ENCODE data around the gene NFATC2IP. TPM values are rescaled to one million over a fixed set of nuclear protein-coding genes. Genes with fewer than 3 reads are reported as not detected.

The NFATC2IP gene
- total and polyA plus RNA-seq, 9 of the 15 experiments (the other 6 are each of a cell fraction or from before 2014, with no cell fraction given), result 15.6 to 106 (median 46.9) TPM

DNA sequence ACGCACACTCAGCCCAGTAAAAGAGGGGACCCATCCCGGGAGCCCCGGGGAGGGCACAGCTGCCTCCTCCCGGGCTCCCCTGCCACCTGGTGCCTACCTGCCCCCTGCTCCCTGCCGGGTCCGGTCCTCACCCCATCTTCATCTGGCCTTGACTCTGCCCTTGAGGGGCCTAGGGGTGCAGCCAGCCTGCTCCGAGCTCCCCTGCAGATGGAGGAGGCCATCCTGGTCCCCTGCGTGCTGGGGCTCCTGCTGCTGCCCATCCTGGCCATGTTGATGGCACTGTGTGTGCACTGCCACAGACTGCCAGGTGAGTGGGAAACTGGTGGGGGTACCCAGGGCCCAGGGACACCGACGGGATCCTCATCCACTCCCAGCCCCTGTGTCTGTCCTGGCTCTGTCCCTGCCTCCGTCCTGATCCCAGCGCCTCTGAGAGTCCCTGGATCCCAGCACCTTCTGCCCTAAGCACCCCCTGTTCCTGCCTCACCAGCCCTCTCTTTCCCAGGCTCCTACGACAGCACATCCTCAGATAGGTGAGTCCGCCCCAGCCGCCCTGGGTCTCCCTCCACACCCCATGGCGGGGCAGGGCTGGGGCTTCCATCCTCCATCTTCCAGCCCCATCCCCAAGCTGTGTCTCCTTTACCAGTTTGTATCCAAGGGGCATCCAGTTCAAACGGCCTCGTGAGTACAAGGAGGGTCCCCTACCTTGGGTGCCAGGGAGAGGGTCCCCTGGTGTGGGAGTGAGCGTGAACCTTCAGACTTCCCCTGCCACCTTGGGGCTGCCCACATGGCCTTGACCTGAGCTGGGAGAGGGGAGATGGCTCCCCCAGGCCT is 34.7 kb downstream of the NFATC2IP start:
- DNase-seq (ENCODE audit: extremely low read depth in 1 of 4, low spot score in 3 of 4) (no peak), FAIRE-seq (no peak), ATAC-seq (no peak)
- H3K4me2 ChIP-seq (ENCODE audit: insufficient read depth, low read length), result no peak overlapping the region
- H3K27ac ChIP-seq (ENCODE audit: extremely low read depth, low read depth, low read length), result no peak overlapping the region
- ChIA-PET POLR2A (interaction anchor here (0.7 to 1.6 kb wide), 4 partner anchors 9 to 30 kb away, joined by 3 to 7 read pairs (median 3); no protein-coding TSS in a partner anchor), CTCF (ENCODE audit: low intra/inter-chr PET ratio) (no interaction called here)
- H3K9me3 ChIP-seq (replicated peaks; ENCODE audit: control insufficient read depth, insufficient read depth, low read depth, low read length), result peaks cover 5% of the 10 kb centered on the region; the same call in 1 of the 2 replicates
- no peaks in the 10 kb centered on the region for H3K79me2 ChIP-seq (ENCODE audit: control insufficient read depth, insufficient read depth, low read length)
- peaks cover 33% of the 10 kb centered on the region for H3K36me3 ChIP-seq (ENCODE audit: control insufficient read depth, insufficient read depth, low read length)
- in situ Hi-C loops (cut with MboI) (loop anchor here (10.0 to 25.0 kb wide), 2 partner anchors 99 to 1227 kb away; no protein-coding TSS in a partner anchor), intact Hi-C loops (cut with micrococcal nuclease) (no loop called here)
- H3K9me1 ChIP-seq (ENCODE audit: control insufficient read depth, insufficient read depth, low read length), result peaks cover 3% of the 10 kb centered on the region
- H3K27me3 ChIP-seq (ENCODE audit: control insufficient read depth in 2 of 2, insufficient read depth in 2 of 2, low read length in 2 of 2), result no peaks in the 10 kb centered on the region
- no TSS peak for BruUV-seq (replicated peaks)
- no peaks in the 10 kb centered on the region for H4K20me1 ChIP-seq (replicated peaks; ENCODE audit: control insufficient read depth, insufficient read depth, low read length)
- H3K4me1 ChIP-seq (replicated peaks in 1 of 2; ENCODE audit: control insufficient read depth in 2 of 2, insufficient read depth in 2 of 2, low read length in 2 of 2), result peaks cover 0 to 40% of the 10 kb centered on the region in 2 experiments; a peak in 2 of 5 replicates
- no peak overlapping the region for H3K9ac ChIP-seq (ENCODE audit: insufficient read depth in 1 of 2, low read depth in 2 of 2, low read length in 2 of 2)
- H2AFZ ChIP-seq (ENCODE audit: low read depth, low read length), result no peak overlapping the region
- no peak overlapping the region for H3K4me3 ChIP-seq
- 86% methylated on average over 17 of the region's 19 CpGs for WGBS (ENCODE audit: insufficient coverage, low coverage, missing lambda C conversion rate)
- TF ChIP-seq, protein P1, sequence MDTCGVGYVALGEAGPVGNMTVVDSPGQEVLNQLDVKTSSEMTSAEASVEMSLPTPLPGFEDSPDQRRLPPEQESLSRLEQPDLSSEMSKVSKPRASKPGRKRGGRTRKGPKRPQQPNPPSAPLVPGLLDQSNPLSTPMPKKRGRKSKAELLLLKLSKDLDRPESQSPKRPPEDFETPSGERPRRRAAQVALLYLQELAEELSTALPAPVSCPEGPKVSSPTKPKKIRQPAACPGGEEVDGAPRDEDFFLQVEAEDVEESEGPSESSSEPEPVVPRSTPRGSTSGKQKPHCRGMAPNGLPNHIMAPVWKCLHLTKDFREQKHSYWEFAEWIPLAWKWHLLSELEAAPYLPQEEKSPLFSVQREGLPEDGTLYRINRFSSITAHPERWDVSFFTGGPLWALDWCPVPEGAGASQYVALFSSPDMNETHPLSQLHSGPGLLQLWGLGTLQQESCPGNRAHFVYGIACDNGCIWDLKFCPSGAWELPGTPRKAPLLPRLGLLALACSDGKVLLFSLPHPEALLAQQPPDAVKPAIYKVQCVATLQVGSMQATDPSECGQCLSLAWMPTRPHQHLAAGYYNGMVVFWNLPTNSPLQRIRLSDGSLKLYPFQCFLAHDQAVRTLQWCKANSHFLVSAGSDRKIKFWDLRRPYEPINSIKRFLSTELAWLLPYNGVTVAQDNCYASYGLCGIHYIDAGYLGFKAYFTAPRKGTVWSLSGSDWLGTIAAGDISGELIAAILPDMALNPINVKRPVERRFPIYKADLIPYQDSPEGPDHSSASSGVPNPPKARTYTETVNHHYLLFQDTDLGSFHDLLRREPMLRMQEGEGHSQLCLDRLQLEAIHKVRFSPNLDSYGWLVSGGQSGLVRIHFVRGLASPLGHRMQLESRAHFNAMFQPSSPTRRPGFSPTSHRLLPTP (IDR thresholded peaks at IDR 0.05; ENCODE audit: borderline replicate concordance, extremely low read depth, insufficient read length), result no peak

All from K562 (cell line).